Fibroblast of lung (primary cell): ENCODE data around the gene CRP. TPM values are rescaled to one million over a fixed set of nuclear protein-coding genes. Genes with fewer than 3 reads are reported as not detected.

Experiments
- DNase-seq, 2 donors: peaks; one replicate each; pipeline versions ENCODE4 v3.0.0 to v3.0.0-alpha.2; 2010; ENCODE audit warnings: low read depth in 2 of 2
- H2AFZ ChIP-seq: 2 replicates; pipeline ENCODE4 v1.5.1; 2012; ENCODE audit warnings: low read length, control low read depth, inconsistent platforms
- H3K27ac ChIP-seq: 2 replicates; pipeline ENCODE4 v1.5.1; 2011; ENCODE audit warnings: low read length, control low read depth; ENCODE audit not compliant: insufficient read depth
- H3K27me3 ChIP-seq: 2 replicates; pipeline ENCODE4 v1.5.1; 2011; ENCODE audit warnings: mild to moderate bottlenecking, low read length; ENCODE audit not compliant: control insufficient read depth, insufficient read depth
- H3K36me3 ChIP-seq: 2 replicates; pipeline ENCODE4 v1.5.1; 2011; ENCODE audit warnings: low read length; ENCODE audit not compliant: control insufficient read depth, insufficient read depth
- H3K4me1 ChIP-seq: 2 replicates; pipeline ENCODE4 v1.5.1; 2011; ENCODE audit warnings: low read length; ENCODE audit not compliant: control insufficient read depth, insufficient read depth; ENCODE audit errors: extremely low read depth
- H3K4me2 ChIP-seq: 2 replicates; pipeline ENCODE4 v1.5.1; 2011; ENCODE audit warnings: low read length, control low read depth; ENCODE audit not compliant: insufficient read depth; ENCODE audit errors: extremely low read depth
- H3K4me3 ChIP-seq, 4 experiments: fragments of 200-600 bp in 1 of 4; sonication (generic) in 1 of 4; replicated peaks in 1 of 4; 2 replicates each; pipeline ENCODE4 v1.5.1; 2011 to 2016; ENCODE audit warnings: low read length in 4 of 4, low read depth in 3 of 4, mild to moderate bottlenecking in 3 of 4, control low read depth in 2 of 4, inconsistent platforms in 1 of 4, mixed read lengths in 1 of 4; ENCODE audit not compliant: insufficient read depth in 1 of 4; ENCODE audit errors: control extremely low read depth in 1 of 4
- H3K79me2 ChIP-seq: 2 replicates; pipeline ENCODE4 v1.5.1; 2012; ENCODE audit warnings: mild to moderate bottlenecking, low read length, inconsistent platforms; ENCODE audit not compliant: control insufficient read depth, insufficient read depth
- H3K9ac ChIP-seq: 2 replicates; pipeline ENCODE4 v1.5.1; 2011; ENCODE audit warnings: mild to moderate bottlenecking, low read length, control low read depth; ENCODE audit not compliant: insufficient read depth
- H3K9me3 ChIP-seq: 2 replicates; pipeline ENCODE4 v1.5.1; 2012; ENCODE audit warnings: low read depth, low read length; ENCODE audit not compliant: control insufficient read depth, insufficient read depth
- H4K20me1 ChIP-seq: 2 replicates; pipeline ENCODE4 v1.5.1; 2011; ENCODE audit warnings: low read length; ENCODE audit not compliant: control insufficient read depth, insufficient read depth; ENCODE audit errors: extremely low read depth
- EZH2 ChIP-seq: IDR thresholded peaks from 2 replicates; pipeline ENCODE4 v1.5.1; 2012; ENCODE audit warnings: low read length, control low read depth, mild to moderate bottlenecking; ENCODE audit errors: missing control alignments
- polyA plus RNA-seq, 2 donors: library from polyadenylated mRNA; depleted of rRNA in 1 of 2; stranded (reverse) in 1 of 2; unstranded in 1 of 2; fragments of >200 nt; gene quantifications; 2 replicates each; pipeline ENCODE4 v1.2.1, GENCODE V29; 2011 to 2012; ENCODE audit warnings: missing spikeins in 1 of 2
- total RNA-seq: library from RNA; depleted of rRNA; stranded (reverse); fragments of >200 nt; gene quantifications from 2 replicates; pipeline ENCODE4 v1.2.1, GENCODE V29; 2014
- TF ChIP-seq, protein P1 (sequence below), 2 donors: IDR thresholded peaks in 1 of 2; conservative IDR thresholded peaks in 1 of 2; 1 replicate in 1 of 2; 2 replicates in 1 of 2; pipeline ENCODE4 v1.5.1; 2011 to 2012; ENCODE audit warnings: low read length in 2 of 2, control low read depth in 1 of 2, inconsistent platforms in 1 of 2, low read depth in 1 of 2, mild to moderate bottlenecking in 1 of 2

The CRP gene
- total and polyA plus RNA-seq, 2 donors (not counting 1 experiment from before 2014, with no cell fraction given), result not detected

DNA sequence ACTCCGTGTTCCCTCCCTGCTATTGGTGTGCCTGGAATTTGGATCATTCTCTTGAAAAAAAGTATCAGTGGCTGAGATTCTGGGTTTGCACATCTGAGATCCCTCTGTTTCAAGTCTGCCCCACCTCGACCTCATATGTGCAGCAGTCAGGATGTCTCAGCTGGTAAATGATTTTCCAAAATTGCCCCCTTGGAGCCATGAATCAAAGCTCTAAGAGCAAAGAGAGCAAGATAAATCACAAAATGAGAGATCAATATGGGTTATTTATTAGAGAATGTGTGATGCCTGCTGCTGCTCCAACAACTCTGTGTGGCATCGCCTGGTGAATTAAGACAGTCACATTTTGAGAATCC lies 8.5 kb downstream of the CRP start:
- H3K79me2 ChIP-seq, result no peaks in the 10 kb centered on the region
- no peak overlapping the region for H2AFZ ChIP-seq
- TF ChIP-seq, protein P1, sequence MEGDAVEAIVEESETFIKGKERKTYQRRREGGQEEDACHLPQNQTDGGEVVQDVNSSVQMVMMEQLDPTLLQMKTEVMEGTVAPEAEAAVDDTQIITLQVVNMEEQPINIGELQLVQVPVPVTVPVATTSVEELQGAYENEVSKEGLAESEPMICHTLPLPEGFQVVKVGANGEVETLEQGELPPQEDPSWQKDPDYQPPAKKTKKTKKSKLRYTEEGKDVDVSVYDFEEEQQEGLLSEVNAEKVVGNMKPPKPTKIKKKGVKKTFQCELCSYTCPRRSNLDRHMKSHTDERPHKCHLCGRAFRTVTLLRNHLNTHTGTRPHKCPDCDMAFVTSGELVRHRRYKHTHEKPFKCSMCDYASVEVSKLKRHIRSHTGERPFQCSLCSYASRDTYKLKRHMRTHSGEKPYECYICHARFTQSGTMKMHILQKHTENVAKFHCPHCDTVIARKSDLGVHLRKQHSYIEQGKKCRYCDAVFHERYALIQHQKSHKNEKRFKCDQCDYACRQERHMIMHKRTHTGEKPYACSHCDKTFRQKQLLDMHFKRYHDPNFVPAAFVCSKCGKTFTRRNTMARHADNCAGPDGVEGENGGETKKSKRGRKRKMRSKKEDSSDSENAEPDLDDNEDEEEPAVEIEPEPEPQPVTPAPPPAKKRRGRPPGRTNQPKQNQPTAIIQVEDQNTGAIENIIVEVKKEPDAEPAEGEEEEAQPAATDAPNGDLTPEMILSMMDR (conservative IDR thresholded peaks at IDR 0.05 in 1 of 2, IDR thresholded peaks at IDR 0.05 in 1 of 2; ENCODE audit: low read depth in 1 of 2, low read length in 2 of 2), result no peak
- no peak for TF ChIP-seq EZH2
- no peak overlapping the region for H3K4me3 ChIP-seq
- DNase-seq, result no peak
- H3K27ac ChIP-seq, result no peak overlapping the region
- H3K4me1 ChIP-seq, result no peaks in the 10 kb centered on the region
- no peak overlapping the region for H3K4me2 ChIP-seq
- H3K36me3 ChIP-seq, result no peaks in the 10 kb centered on the region
- H3K9ac ChIP-seq, result no peak overlapping the region
- no peaks in the 10 kb centered on the region for H3K9me3 ChIP-seq
- no peaks in the 10 kb centered on the region for H3K27me3 ChIP-seq
- no peaks in the 10 kb centered on the region for H4K20me1 ChIP-seq

DNA sequence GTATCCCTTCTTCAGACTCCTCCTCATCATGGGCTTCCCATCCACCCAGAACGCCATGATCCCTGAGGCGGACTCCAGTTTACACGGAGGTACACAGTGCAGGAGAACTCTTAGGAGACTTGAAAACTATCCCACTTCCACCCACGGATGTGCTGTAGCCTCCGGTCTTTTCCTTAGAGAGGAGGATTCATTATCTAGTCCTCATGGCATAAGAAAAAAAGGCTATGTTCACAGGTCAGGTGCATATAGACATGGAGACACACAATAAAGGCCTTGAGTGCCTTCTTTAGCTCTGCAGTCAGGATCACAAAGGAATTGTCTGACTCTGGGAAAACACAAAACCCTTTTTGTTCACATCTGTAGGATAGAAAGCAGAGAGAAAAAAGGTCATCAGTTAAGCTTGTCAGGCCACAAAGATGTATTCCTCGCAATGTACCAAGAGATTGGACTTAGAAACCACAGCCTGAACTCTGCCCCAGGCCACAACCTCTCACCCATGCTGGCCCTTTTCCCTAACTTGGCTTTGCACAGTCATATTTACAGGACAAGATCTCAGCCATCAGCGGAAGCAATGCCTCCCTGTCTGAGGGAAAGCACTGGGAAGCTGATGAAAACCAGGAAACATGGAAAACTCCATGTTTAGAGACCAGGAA lies 9.0 kb downstream of the CRP start:
- no peak for DNase-seq
- Histone ChIP-seq H3K27me3 (no peaks in the 10 kb centered on the region), H3K4me2 (no peak overlapping the region), H2AFZ (no peak overlapping the region), H3K4me3 (no peak overlapping the region), H3K36me3 (no peaks in the 10 kb centered on the region), H3K4me1 (no peaks in the 10 kb centered on the region), H3K79me2 (no peaks in the 10 kb centered on the region), H3K9me3 (no peaks in the 10 kb centered on the region), H4K20me1 (no peaks in the 10 kb centered on the region), H3K27ac (no peak overlapping the region), H3K9ac (no peak overlapping the region)
- TF ChIP-seq, protein P1 (conservative IDR thresholded peaks at IDR 0.05 in 1 of 2, IDR thresholded peaks at IDR 0.05 in 1 of 2; ENCODE audit: low read depth in 1 of 2, low read length in 2 of 2), result no peak
- no peak for TF ChIP-seq EZH2

- no peaks in the 10 kb centered on the region for H3K36me3 ChIP-seq
- H3K27me3 ChIP-seq, result no peaks in the 10 kb centered on the region
- H2AFZ ChIP-seq, result no peak overlapping the region
- no peak overlapping the region for H3K4me3 ChIP-seq
- H3K79me2 ChIP-seq, result no peaks in the 10 kb centered on the region
- no peaks in the 10 kb centered on the region for H4K20me1 ChIP-seq
- TF ChIP-seq EZH2, result no peak
- TF ChIP-seq, protein P1 (conservative IDR thresholded peaks at IDR 0.05 in 1 of 2, IDR thresholded peaks at IDR 0.05 in 1 of 2; ENCODE audit: low read depth in 1 of 2, low read length in 2 of 2), result no peak
- H3K9me3 ChIP-seq, result no peaks in the 10 kb centered on the region
- H3K4me1 ChIP-seq, result no peaks in the 10 kb centered on the region
- no peak overlapping the region for H3K9ac ChIP-seq
- H3K27ac ChIP-seq, result no peak overlapping the region
- no peak overlapping the region for H3K4me2 ChIP-seq
- no peak for DNase-seq
Measured at GRCh38 chr1:159704481-159704880, 9.9 kb downstream of the CRP start.
